NCI-H2029 treated with DMSO at 0.1 percent for 48 hours (cell line): ENCODE measurements around the gene STX16.

ENCODE experiments used
- DNase-seq: peaks from one replicate; lab custom pipeline; 2025; lab: John Stamatoyannopoulos, UW

STX16 gene

GRCh38 chr20:58710481-58711265 is 59.6 kb downstream of the STX16 start:
- DNase-seq = no peak

- no peak for DNase-seq
Measured at GRCh38 chr20:58711266-58712051, 60.4 kb downstream of the STX16 start.

GRCh38 chr20:58712151-58712791 is 61.2 kb downstream of the STX16 start:
- DNase-seq = no peak

GRCh38 chr20:58712806-58713731 is 62.0 kb downstream of the STX16 start:
- DNase-seq = no peak

GRCh38 chr20:58713801-58714339 is 62.8 kb downstream of the STX16 start:
- DNase-seq = no peak

GRCh38 chr20:58714340-58714922 is 63.3 kb downstream of the STX16 start:
- no peak for DNase-seq

GRCh38 chr20:58714923-58715351 is 63.9 kb downstream of the STX16 start:
- no peak for DNase-seq

- DNase-seq = no peak
Measured at GRCh38 chr20:58715391-58715800, 64.3 kb downstream of the STX16 start.

GRCh38 chr20:58715801-58716475 is 64.9 kb downstream of the STX16 start:
- no peak for DNase-seq

- no peak for DNase-seq
Measured at GRCh38 chr20:58716476-58717277, 65.6 kb downstream of the STX16 start.

- no peak for DNase-seq
Measured at GRCh38 chr20:58717278-58718091, 66.4 kb downstream of the STX16 start.

- no peak for DNase-seq
Measured at GRCh38 chr20:58718121-58718563, 67.1 kb downstream of the STX16 start.

GRCh38 chr20:58718729-58719128 is 67.6 kb downstream of the STX16 start:
- DNase-seq = no peak

- DNase-seq = no peak
Measured at GRCh38 chr20:58719258-58719657, 68.2 kb downstream of the STX16 start.

- DNase-seq = no peak
Measured at GRCh38 chr20:58719971-58720371, 68.9 kb downstream of the STX16 start.

- DNase-seq = no peak
Measured at GRCh38 chr20:58720890-58721289, 69.8 kb downstream of the STX16 start.

- no peak for DNase-seq
Measured at GRCh38 chr20:58721951-58722778, 71.1 kb downstream of the STX16 start.
